IMR-90 (cell line): ENCODE results near the gene LCNL1.

ENCODE experiments used
- BHLHE40 ChIP-seq: fragments of 150-350 bp; IDR thresholded peaks from 2 replicates; pipeline ENCODE4 v1.6.1; 2016; ENCODE audit warnings: mild to moderate bottlenecking, low read depth, low read length
- CEBPB ChIP-seq: IDR thresholded peaks from 2 replicates; pipeline ENCODE4 v1.6.1; 2012; ENCODE audit warnings: low read depth, low read length, improper control_type of control experiment
- CHD1 ChIP-seq: IDR thresholded peaks from 2 replicates; pipeline ENCODE4 v1.6.1; 2012; ENCODE audit warnings: low read depth, low read length, improper control_type of control experiment
- CTCF ChIP-seq: conservative IDR thresholded peaks from 2 replicates; pipeline ENCODE4 v1.5.1; 2012; ENCODE audit warnings: mild to moderate bottlenecking, low read depth, low read length, improper control_type of control experiment
- ELK1 ChIP-seq: fragments of 150-350 bp; IDR thresholded peaks from 2 replicates; pipeline ENCODE4 v1.6.1; 2016; ENCODE audit warnings: low read depth, mild to moderate bottlenecking, low read length, moderate library complexity, borderline replicate concordance
- FOS ChIP-seq: fragments of 150-350 bp; IDR thresholded peaks from 2 replicates; pipeline ENCODE4 v1.6.1; 2016; ENCODE audit warnings: low read depth, low read length
- MAFK ChIP-seq: IDR thresholded peaks from 2 replicates; pipeline ENCODE4 v1.6.1; 2012; ENCODE audit warnings: low read depth, low read length, improper control_type of control experiment
- MAZ ChIP-seq: IDR thresholded peaks from 2 replicates; pipeline ENCODE4 v1.6.1; 2012; ENCODE audit warnings: low read depth, mild to moderate bottlenecking, low read length, improper control_type of control experiment, moderate library complexity, borderline replicate concordance
- MXI1 ChIP-seq: IDR thresholded peaks from 2 replicates; pipeline ENCODE4 v1.6.1; 2012; ENCODE audit warnings: low read depth, mild to moderate bottlenecking, low read length, moderate library complexity, borderline replicate concordance
- POLR2A ChIP-seq: IDR thresholded peaks from 2 replicates; pipeline ENCODE4 v1.6.1; 2012; ENCODE audit warnings: mild to moderate bottlenecking, low read depth, low read length
- RAD21 ChIP-seq: IDR thresholded peaks from 2 replicates; pipeline ENCODE4 v1.6.1; 2012; ENCODE audit warnings: low read length, improper control_type of control experiment
- RFX5 ChIP-seq: IDR thresholded peaks from 2 replicates; pipeline ENCODE4 v1.8.0; 2012; ENCODE audit warnings: low read depth, mild to moderate bottlenecking, low read length, moderate library complexity
- SMC3 ChIP-seq: fragments of 150-350 bp; IDR thresholded peaks from 2 replicates; pipeline ENCODE4 v1.6.1; 2016; ENCODE audit warnings: low read depth, mild to moderate bottlenecking, antibody characterized with exemption, low read length, moderate library complexity
- USF2 ChIP-seq: fragments of 150-350 bp; IDR thresholded peaks from 2 replicates; pipeline ENCODE4 v1.6.1; 2017; ENCODE audit warnings: mild to moderate bottlenecking, antibody characterized with exemption, low read length, low read depth

- TF ChIP-seq POLR2A (no peak), CTCF (no peak), CEBPB (no peak), USF2 (no peak), RAD21 (no peak), MAZ (no peak), RFX5 (no peak), FOS (no peak), BHLHE40 (no peak), MXI1 (no peak), CHD1 (no peak), MAFK (no peak), SMC3 (no peak), ELK1 (no peak)
Measured at GRCh38 chr9:137020771-137021567, 38.2 kb downstream of the LCNL1 start.
